ENCODE results near the gene ZDHHC21. TPM values are rescaled to one million over a fixed set of nuclear protein-coding genes. Genes with fewer than 3 reads are reported as not detected.

The ZDHHC21 gene
- total and polyA plus RNA-seq, 2 of the 8 experiments (the other 6 are each of a cell fraction or from before 2014, with no cell fraction given): 1.9 to 6.0 TPM

DNA sequence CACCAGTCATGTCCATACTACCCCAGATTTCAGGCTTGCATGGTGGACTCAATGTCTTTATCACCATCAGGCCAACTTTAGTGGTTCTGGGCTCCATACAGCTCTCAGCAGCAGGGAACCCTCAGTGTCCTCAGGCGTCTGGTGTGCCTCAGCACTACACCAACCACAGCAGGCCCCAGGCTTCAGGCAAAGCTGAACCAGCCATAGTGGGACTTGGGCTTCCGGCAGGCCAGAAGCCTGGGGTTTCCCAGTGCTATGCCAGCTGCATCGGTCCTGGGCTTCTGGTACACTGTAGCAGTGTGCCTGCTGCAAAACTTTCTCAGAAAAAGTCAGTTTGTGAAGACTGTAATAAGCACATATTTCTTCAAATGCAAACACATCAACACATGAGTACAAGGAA is 11.0 kb upstream of the ZDHHC21 start:
- FAIRE-seq: no peak

More for the DNA sequence above, 11.0 kb upstream of the ZDHHC21 start:
- H2BK15ac ChIP-seq (ENCODE audit: low read length): no peak overlapping the region
- H3K9ac ChIP-seq (replicated peaks in 1 of 4; ENCODE audit: extremely low read depth in 1 of 4, low read depth in 3 of 4, low read length in 3 of 4): no peak overlapping the region
- H3K18ac ChIP-seq (ENCODE audit: extremely low read depth, low read length): no peak overlapping the region
- H2BK12ac ChIP-seq (ENCODE audit: low read depth, low read length): no peak overlapping the region
- no peak overlapping the region for H3K56ac ChIP-seq (replicated peaks; ENCODE audit: insufficient read length, low read depth, low read length)
- H2AK5ac ChIP-seq (ENCODE audit: low read depth, low read length): no peak overlapping the region
- H3K4ac ChIP-seq (replicated peaks; ENCODE audit: insufficient read length, low read depth, low read length): no peak overlapping the region
- H4K5ac ChIP-seq (ENCODE audit: insufficient read length, low read depth, low read length): no peak overlapping the region
- no peak overlapping the region for H2BK20ac ChIP-seq (ENCODE audit: low read length)
- no peaks in the 10 kb centered on the region for H3K36me3 ChIP-seq (ENCODE audit: control insufficient read depth in 2 of 4, insufficient read depth in 4 of 4, low read length in 3 of 4)
- no peak overlapping the region for H3K4me3 ChIP-seq (ENCODE audit: extremely low read depth in 1 of 4, insufficient read depth in 2 of 4, low read depth in 3 of 4, low read length in 4 of 4)
- H3K27ac ChIP-seq (ENCODE audit: low read depth, low read length): no peak overlapping the region
- H2BK120ac ChIP-seq (replicated peaks; ENCODE audit: low read depth, low read length): no peak overlapping the region
- H2BK5ac ChIP-seq (ENCODE audit: low read depth, low read length): no peak overlapping the region
- H2AFZ ChIP-seq (ENCODE audit: low read length): no peak overlapping the region
- no peaks in the 10 kb centered on the region; a peak in 1 of 4 replicates for H3K9me3 ChIP-seq (ENCODE audit: insufficient read depth in 2 of 2, low read depth in 1 of 2, low read length in 1 of 2)
- H3K14ac ChIP-seq (ENCODE audit: insufficient read length): no peak overlapping the region
- H4K91ac ChIP-seq (replicated peaks; ENCODE audit: insufficient read length, low read length): no peak overlapping the region
- no peak overlapping the region for H3K4me2 ChIP-seq (ENCODE audit: insufficient read depth in 1 of 2, low read depth in 2 of 2, low read length in 2 of 2)
- no peaks in the 10 kb centered on the region for H4K20me1 ChIP-seq (replicated peaks in 1 of 2; ENCODE audit: control insufficient read depth in 1 of 2, insufficient read depth in 2 of 2, low read length in 2 of 2)
- 82% methylated on average over 3 of the region's 3 CpGs; no CpG with 5 or more reads in 1 of the 2 experiments for WGBS, 2 experiments (ENCODE audit: extremely low coverage in 1 of 2, insufficient coverage in 1 of 2, insufficient read length in 1 of 2, insufficient replicate concordance in 2 of 2, low coverage in 1 of 2, low lambda C conversion rate in 2 of 2, missing lambda C conversion rate in 1 of 2)
- no peaks in the 10 kb centered on the region for H3K23me2 ChIP-seq (ENCODE audit: low read depth, low read length)
- H3K79me1 ChIP-seq (ENCODE audit: low read depth, low read length): no peaks in the 10 kb centered on the region
- CTCF ChIA-PET (ENCODE audit: partially characterized antibody): no interaction called here
- TF ChIP-seq PHF8 (conservative IDR thresholded peaks at IDR 0.05; ENCODE audit: low read depth, low read length): no peak
- no peak for TF ChIP-seq RBBP5 (IDR thresholded peaks at IDR 0.05; ENCODE audit: borderline replicate concordance, low read depth, low read length)
- no peak for TF ChIP-seq BACH1 (IDR thresholded peaks at IDR 0.05; ENCODE audit: low read length)
- TF ChIP-seq SAP30 (IDR thresholded peaks at IDR 0.05; ENCODE audit: insufficient read depth, insufficient replicate concordance, low read length): no peak
- TF ChIP-seq TCF12 (IDR thresholded peaks at IDR 0.05; ENCODE audit: low read depth, low read length): no peak
- no peak for TF ChIP-seq CBX5 (IDR thresholded peaks at IDR 0.05; ENCODE audit: low read depth, low read length)
- TF ChIP-seq SRF (IDR thresholded peaks at IDR 0.05; ENCODE audit: low read depth, low read length): no peak
- no peak for TF ChIP-seq KDM1A (IDR thresholded peaks at IDR 0.05; ENCODE audit: borderline replicate concordance, low read length)
- TF ChIP-seq EGR1 (IDR thresholded peaks at IDR 0.05; ENCODE audit: borderline replicate concordance, low read depth, low read length): no peak
- no peak for TF ChIP-seq CEBPB (IDR thresholded peaks at IDR 0.05; ENCODE audit: low read depth, low read length)
- no peak for TF ChIP-seq RXRA (IDR thresholded peaks at IDR 0.05; ENCODE audit: insufficient read depth, low read depth, low read length)
- no peak for TF ChIP-seq TAF7 (optimal IDR thresholded peaks at IDR 0.05; ENCODE audit: borderline replicate concordance, low read depth, low read length)
- no peak for TF ChIP-seq HDAC2 (IDR thresholded peaks at IDR 0.05; ENCODE audit: borderline replicate concordance in 1 of 2, low read depth in 2 of 2, low read length in 2 of 2)
- no peak for TF ChIP-seq ASH2L (IDR thresholded peaks at IDR 0.05; ENCODE audit: low read length)
- TF ChIP-seq FOSL1 (IDR thresholded peaks at IDR 0.05; ENCODE audit: insufficient read depth, low read depth, low read length): no peak
- no peaks in the 10 kb centered on the region for H3K27me3 ChIP-seq (replicated peaks in 1 of 4; ENCODE audit: control insufficient read depth in 3 of 4, extremely low read depth in 1 of 4, insufficient read depth in 3 of 4, low read length in 3 of 4)
- no peaks in the 10 kb centered on the region for H3K79me2 ChIP-seq (ENCODE audit: control insufficient read depth in 1 of 2, insufficient read depth in 2 of 2, low read length in 2 of 2)
- no peak overlapping the region for H3K23ac ChIP-seq (ENCODE audit: insufficient read length)
- H4K8ac ChIP-seq (ENCODE audit: extremely low read depth, insufficient read depth, low read length): no peak overlapping the region
- POLR2A ChIA-PET (ENCODE audit: partially characterized antibody): interaction anchor here (1.1 kb wide), 1 partner anchor 11 kb away, joined by 3 read pairs; the partner anchor contains the start of gene ZDHHC21
- DNase-seq (ENCODE audit: low read depth in 1 of 2, low spot score in 2 of 2): no peak
- peaks cover 0 to 3% (median 0%) of the 10 kb centered on the region in 4 experiments; a peak in 1 of 7 replicates for H3K4me1 ChIP-seq (replicated peaks in 1 of 4; ENCODE audit: control insufficient read depth in 3 of 4, insufficient read depth in 4 of 4, low read length in 3 of 4)
